HG02981 (cell line): ENCODE data around the gene GATAD2B.
"Not testable (repeated sequence)": the region's sequence is repeated elsewhere in the genome, so short reads cannot be mapped to it uniquely, and the experiment has no call there.

Source experiments
- ATAC-seq: cut with Tn5 transposase; IDR thresholded peaks from one replicate; pipeline ENCODE4 v1.9.1; 2021; ENCODE audit warnings: mild to moderate bottlenecking, moderate library complexity; ENCODE audit not compliant: unreplicated experiment

GATAD2B gene

DNA sequence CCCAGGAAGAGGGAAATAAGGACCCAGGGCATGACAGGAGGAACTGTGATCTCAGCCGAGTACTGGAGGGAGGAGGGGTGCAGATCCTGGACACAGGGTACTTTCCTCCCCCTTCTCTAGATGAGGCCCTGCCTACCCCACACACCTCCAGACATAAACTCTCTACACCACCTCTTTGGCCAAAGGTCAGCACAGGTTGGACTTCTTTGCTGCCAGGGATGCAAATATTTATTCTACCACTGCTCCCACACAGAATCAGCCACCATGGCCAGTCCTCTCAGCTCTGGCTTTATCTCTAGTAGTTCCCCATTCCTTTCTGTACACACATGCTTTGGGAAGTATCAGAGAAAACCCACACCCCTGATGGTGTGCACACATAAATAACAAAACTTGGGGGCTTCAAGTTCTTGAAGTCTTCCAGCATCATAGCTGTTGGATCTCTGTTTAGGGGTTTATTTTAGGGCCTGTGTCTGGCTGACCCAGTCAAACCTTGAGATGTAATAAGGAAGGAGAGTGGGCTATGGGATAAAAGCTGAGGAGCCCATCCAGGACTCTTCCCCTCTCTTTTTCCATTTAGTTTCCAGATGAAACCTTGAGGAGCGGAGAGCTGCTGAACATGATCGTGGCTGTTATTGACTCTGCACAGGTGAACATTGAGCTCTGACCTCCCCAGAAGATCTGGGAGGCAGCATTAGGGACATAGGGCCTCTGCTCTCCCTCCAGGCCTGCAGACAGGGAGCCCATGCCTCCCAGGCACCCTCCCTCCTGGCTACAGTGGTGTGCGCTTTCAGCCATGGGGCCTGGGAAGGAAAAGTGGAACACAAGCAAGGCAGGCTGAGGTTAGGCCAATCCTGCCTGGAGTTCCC lies 154.2 kb downstream of the GATAD2B start:
- no peak for ATAC-seq

GRCh38 chr1:153767519-153767918 lies 155.3 kb downstream of the GATAD2B start:
- ATAC-seq: no peak

- not testable (repeated sequence) for ATAC-seq
Measured at GRCh38 chr1:153766663-153767062, 156.1 kb downstream of the GATAD2B start.

DNA sequence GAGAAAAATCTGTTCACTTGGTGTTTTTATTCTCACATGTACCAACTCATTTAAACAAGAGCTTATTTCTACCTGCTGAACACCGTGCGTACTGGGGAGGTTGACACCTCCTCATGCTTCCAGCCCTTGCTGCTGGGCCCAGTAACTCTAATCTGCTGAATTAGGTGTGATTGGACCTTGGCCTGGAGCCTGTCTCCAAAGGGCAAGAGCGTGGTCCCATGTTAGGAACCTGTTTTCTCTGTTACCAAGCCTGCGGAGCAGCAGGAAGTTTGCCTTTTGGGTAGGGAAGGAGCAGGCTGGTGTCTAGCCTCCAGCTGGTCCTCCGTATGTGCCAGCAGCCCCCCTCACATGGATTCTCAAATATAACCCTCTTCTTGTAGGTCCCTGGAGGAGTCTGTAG lies 158.5 kb downstream of the GATAD2B start:
- ATAC-seq: no peak

DNA sequence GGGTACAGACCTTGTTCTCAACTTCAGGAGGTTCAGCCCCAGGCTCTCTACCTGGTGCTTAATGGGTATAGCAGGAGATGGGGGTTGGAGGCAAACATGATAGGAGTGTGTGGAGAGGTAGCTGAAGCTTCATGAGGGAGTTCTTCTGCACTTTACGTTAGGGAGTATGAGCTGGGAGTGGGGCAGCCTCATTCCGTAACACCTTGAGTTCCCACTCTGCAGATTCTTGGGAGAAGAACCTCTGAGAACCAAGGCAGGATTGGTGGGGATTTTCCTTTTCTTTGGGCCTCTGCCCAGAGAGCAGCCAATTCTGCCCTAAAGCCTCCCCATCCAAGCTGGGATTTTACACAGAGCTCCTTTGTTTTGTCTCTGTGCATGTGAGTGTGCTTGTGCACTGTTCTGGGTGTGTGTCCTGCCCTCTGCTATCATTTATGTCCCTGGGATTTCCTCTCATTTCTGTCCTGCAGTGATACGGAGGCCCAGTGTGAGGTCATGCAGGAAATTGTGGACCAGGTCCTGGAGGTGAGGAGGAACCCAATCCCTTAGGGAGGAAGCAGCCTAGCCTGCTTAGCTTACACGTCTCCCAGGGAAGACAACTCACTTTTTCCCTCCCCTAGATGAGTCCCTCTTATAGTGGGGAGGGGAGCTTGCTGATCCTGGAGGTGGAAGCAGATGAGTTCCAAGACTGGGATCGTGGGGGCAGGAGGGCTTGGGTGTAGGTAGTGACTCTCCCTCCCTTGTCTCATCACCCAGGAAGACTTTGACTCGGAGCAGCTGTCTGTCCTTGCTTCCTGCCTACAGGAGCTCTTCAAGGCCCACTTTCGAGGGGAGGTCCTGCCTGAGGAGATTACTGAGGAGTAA lies 159.2 kb downstream of the GATAD2B start:
- ATAC-seq: no peak

- no peak for ATAC-seq
Measured at GRCh38 chr1:153760440-153760839, 162.3 kb downstream of the GATAD2B start.
